Limb (tissue), 2 donors: ENCODE measurements around the gene FEV.
"Not testable (repeated sequence)": the region's sequence is repeated elsewhere in the genome, so short reads cannot be mapped to it uniquely, and the experiment has no call there.

Experiments used
- DNase-seq, 2 donors: peaks; one replicate each; pipeline ENCODE4 v3.0.0-alpha.2; 2016; ENCODE audit errors: extremely low spot score in 2 of 2

FEV gene

GRCh38 chr2:218944759-218945404, 40.1 kb downstream of the FEV start:
- no peak for DNase-seq

- DNase-seq, result not testable (repeated sequence)
Observed at GRCh38 chr2:218931751-218932150, 53.2 kb downstream of the FEV start.
